ENCODE measurements around the gene BMP5.
A peak's percentile ranks its signal among the peaks of the same experiment; 100 is the strongest.

Gene BMP5

DNA sequence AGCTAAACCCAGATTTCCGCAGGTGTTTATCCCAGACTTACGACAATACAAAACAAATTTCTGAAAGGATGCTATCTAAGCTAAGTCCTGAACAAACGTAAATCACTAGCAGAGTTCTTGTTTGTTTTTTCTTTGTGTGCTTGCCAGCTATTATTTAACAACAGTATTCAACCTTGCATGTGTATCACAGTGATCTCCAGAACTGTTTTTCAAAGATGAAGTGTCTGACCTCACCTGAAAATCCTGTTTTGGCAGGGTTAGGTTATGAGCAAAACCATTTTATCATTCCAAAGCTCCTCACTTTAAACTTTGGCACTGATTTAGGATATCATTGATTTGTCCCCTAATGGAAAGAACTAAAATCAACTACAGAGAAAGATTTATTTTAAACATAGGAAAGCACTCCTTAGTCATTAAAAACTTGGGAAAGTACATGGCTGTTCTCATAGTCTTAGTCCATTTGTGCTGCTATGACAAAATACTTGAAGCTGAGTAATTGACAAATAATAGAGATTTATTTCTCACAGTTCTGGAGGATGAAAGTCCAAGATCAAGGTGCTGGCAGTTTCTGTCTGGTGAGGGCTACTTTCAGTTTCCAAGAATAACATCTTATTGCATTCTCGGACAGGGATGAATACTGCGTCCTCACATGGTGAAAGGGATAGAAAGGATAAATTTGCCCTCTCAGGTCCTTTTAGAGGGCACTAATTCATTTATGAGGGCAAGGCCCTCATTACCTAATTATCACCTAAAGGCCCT, 20.8 kb upstream of the BMP5 start:
- no peak for TF ChIP-seq JUND (IDR thresholded peaks at IDR 0.05; ENCODE audit: low read depth)
- in situ Hi-C loops (cut with HindIII; ENCODE audit: low pct_unique_long_range_greater_than_20kb, low sequenced_read_pairs), result no loop called here
- DNase-seq (ENCODE audit: low read depth in 1 of 2, low spot score in 1 of 2), result peak in 1 of 2 experiments; percentile 46

DNA sequence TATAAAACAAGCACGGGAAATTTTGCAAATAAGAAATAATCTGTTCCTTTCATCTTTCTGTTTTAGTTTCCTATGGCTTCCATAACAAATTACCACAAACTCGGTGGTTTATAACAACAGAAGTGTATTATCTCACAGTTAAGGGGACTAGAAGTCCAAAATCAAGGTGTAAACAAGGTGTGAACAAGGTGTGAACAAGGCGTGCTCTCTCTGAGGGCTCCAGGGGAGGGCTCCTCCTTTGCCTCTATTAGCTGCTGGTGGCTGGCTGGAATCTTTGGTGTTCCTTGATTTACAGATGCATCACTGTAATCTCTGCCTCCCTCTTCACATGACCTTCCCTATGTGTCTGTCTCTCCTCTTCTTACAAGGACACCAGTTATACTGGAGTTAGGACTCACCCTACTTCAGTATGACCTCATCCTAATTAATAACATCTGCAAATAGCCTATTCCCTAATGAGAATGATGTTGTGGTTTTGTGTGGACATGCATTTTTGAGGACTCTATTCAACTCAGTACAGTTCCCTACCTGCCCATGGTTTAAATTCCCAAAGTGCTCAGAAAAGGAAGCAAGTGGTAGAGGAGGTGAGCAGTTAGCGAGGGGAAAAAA, 17.5 kb upstream of the BMP5 start:
- no peak for DNase-seq (ENCODE audit: low read depth in 1 of 2, low spot score in 1 of 2)
- no peak for TF ChIP-seq JUND (IDR thresholded peaks at IDR 0.05; ENCODE audit: low read depth)
- in situ Hi-C loops (cut with HindIII; ENCODE audit: low pct_unique_long_range_greater_than_20kb, low sequenced_read_pairs), result no loop called here

DNA sequence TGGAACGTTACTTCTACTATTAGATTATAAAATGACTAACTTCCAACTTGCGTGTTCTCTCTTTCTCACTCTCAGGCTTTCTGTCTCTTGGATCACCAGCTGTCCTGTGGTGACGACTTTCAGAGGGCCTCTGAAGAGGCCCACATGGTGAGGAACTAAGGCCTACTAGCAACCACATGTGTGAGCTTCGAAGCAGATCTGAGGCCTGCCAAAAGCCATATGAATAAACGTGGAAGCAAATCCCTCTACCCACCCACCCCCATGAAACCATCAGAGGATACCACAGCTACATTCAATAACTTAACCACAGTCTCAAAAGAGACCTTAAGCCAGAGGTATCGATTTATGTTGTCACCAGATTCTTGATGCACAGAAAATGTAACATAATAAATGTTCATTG, 13.5 kb upstream of the BMP5 start:
- no peak for DNase-seq (ENCODE audit: low read depth in 1 of 2, low spot score in 1 of 2)
- in situ Hi-C loops (cut with HindIII; ENCODE audit: low pct_unique_long_range_greater_than_20kb, low sequenced_read_pairs), result no loop called here
- TF ChIP-seq JUND (IDR thresholded peaks at IDR 0.05; ENCODE audit: low read depth), result no peak

DNA sequence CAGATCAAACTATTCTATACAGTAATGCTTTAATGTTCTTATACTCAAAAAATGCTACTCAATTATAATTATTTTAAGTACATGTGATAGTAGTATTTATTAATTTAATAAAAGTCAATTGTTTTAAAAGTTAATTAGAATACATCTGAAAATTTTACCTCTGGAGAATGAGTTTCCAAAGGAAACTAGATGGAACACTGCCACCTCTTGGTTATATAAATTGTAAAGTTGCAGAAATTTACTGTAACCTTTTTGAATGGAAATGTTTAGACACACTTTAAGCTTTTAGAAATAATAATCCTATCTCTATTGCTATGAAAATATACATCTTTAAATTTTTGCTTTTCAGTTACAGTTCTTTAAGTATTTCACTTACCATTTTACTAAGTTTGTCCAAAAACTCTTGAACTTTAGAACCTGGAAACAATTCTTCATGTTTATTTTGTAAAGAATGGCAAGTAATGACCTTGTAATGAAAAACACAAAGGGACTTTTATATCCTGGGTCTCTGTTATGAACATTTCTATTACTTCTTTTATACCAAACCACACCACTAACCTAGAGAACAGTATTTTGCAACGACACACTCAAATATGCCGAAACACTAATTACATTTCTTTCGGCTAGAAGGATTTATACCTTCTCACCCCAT, 10.9 kb upstream of the BMP5 start:
- TF ChIP-seq JUND (IDR thresholded peaks at IDR 0.05; ENCODE audit: low read depth), result no peak
- DNase-seq (ENCODE audit: low read depth in 1 of 2, low spot score in 1 of 2), result peak in 1 of 2 experiments; percentile 33
- in situ Hi-C loops (cut with HindIII; ENCODE audit: low pct_unique_long_range_greater_than_20kb, low sequenced_read_pairs), result no loop called here

DNA sequence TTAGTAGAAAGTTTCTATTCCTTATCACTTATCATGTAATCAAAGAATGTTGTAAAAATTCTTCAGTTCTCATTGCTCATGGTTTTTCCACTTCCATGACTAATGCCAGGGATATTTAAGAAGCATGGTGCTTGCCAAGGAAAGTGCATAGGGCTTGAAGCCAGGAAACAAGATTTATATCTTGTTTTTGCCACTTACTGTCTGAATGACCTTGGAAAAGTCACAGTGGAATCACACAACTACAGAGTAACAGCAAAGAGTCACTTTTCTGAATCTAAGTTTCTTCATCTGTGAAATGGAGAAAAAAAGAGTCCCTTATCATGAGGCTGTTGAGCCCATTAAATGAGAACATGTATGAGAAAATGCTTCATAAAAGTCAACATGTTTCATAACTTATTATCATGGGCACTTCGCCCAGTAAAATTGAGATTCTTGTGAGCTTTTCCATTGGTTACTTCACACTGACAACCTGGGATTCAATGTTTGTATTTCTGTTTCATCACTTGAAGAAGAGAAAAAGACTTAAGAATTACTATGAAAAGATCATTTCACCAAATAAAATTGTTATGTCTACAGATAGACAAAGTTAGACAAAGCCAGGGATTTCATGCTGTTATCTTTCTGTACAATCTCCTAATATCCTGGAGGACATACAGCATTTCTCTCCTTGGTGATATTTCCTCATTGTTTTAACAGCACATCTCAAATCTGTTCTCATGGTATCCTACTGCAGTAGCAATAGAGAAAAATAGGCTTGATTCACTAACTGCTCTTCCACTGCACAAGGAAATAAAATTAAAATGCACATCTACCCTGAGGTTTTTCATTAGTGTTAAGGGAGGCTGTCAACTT, 7.6 kb upstream of the BMP5 start:
- no peak for TF ChIP-seq JUND (IDR thresholded peaks at IDR 0.05; ENCODE audit: low read depth)
- in situ Hi-C loops (cut with HindIII; ENCODE audit: low pct_unique_long_range_greater_than_20kb, low sequenced_read_pairs), result no loop called here
- peak in 1 of 2 experiments; percentile 52 for DNase-seq (ENCODE audit: low read depth in 1 of 2, low spot score in 1 of 2)

DNA sequence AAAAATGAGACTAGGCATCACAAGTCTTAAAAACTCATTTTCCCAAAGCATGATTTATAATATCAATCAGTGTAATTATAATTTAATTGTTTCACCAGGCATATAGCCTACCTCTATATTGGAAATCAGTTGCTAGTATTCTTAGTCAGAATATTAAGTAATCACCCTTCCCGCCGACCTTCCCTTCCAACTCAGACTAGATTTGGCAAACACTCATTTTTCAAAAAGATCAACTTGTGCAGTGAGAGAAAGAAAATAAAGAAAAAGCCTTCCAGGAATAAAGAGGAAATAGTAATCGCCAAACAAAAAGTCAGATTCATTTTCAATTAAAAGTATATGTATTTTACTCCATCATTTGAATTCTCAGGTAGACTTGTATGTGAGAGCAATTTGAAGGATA, 1.9 kb upstream of the BMP5 start:
- TF ChIP-seq JUND (IDR thresholded peaks at IDR 0.05; ENCODE audit: low read depth), result no peak
- in situ Hi-C loops (cut with HindIII; ENCODE audit: low pct_unique_long_range_greater_than_20kb, low sequenced_read_pairs), result no loop called here

DNA sequence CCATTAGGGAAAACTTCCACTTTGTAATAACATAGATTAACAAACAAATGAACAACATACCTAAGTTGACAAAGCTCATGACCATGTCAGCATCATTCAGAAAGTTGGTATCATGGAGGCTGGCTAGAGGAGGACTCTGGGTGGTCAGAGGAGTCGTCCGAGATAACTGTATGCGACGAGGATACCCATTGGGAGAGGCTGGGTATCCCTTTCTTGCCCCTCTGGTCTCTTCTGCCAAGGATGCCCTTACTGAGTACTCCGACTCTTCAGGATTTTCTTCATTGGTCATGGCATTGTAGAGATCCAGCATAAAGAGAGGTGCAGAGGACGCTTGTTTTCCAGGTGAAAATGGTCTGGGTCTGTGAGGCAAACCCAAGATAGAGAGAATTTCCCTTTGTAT, 1.1 kb downstream of the BMP5 start:
- in situ Hi-C loops (cut with HindIII; ENCODE audit: low pct_unique_long_range_greater_than_20kb, low sequenced_read_pairs), result no loop called here

More for the DNA sequence above, 1.9 kb upstream of the BMP5 start:
- DNase-seq (ENCODE audit: low read depth in 1 of 2, low spot score in 1 of 2), result no peak

DNA sequence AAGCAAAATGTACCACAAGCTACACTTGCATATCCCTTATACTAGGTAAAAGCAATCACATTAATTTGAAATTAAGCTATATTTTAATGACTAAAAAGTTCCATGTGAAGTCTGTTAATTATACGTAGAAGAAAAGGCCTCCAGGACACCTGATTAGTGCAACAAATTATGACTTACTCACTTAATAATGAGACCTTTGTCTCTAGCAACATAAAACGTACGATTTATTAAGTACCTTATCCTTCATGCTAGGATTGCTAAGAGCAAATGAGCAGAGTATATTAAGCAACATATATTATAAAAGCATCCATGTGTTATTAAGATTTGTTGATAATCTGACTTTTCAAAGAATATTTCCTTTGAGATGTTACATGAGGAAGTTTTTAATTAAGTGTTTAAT, 2.5 kb downstream of the BMP5 start:
- in situ Hi-C loops (cut with HindIII; ENCODE audit: low pct_unique_long_range_greater_than_20kb, low sequenced_read_pairs), result no loop called here
- no peak for TF ChIP-seq JUND (IDR thresholded peaks at IDR 0.05; ENCODE audit: low read depth)
- DNase-seq (ENCODE audit: low read depth in 1 of 2, low spot score in 1 of 2), result no peak

More for the DNA sequence above, 1.1 kb downstream of the BMP5 start:
- DNase-seq (ENCODE audit: low read depth in 1 of 2, low spot score in 1 of 2), result no peak
- no peak for TF ChIP-seq JUND (IDR thresholded peaks at IDR 0.05; ENCODE audit: low read depth)

DNA sequence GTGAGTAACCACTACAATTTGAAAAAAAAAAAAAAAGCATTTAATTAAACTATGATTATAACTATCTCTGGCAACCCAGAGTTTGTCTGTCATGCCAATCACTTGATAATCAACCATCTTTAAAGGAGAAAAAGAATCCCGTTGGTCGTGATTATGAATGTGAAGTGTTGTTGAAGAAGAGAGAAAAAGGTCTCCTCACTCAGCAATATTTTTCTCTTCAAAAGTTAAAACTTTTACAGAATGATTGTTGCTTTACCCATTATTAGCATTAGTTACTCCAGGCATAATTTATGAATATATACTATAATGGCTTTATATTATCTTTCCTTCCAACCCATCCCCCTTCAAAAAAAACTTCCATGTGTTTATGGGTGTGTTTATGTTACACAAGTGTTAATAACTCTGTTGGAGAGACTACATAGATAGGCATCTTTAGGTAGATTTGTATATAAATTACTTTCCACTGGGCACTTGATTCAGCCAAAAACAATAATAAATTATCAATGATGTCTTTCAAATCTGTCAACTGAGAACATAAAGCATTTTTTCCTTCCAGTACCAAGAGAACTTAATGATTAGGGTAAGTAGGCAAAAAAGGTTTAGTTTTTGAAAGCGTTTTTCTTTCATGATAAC, 5.1 kb downstream of the BMP5 start:
- no peak for DNase-seq (ENCODE audit: low read depth in 1 of 2, low spot score in 1 of 2)
- no peak for TF ChIP-seq JUND (IDR thresholded peaks at IDR 0.05; ENCODE audit: low read depth)
- in situ Hi-C loops (cut with HindIII; ENCODE audit: low pct_unique_long_range_greater_than_20kb, low sequenced_read_pairs), result no loop called here

DNA sequence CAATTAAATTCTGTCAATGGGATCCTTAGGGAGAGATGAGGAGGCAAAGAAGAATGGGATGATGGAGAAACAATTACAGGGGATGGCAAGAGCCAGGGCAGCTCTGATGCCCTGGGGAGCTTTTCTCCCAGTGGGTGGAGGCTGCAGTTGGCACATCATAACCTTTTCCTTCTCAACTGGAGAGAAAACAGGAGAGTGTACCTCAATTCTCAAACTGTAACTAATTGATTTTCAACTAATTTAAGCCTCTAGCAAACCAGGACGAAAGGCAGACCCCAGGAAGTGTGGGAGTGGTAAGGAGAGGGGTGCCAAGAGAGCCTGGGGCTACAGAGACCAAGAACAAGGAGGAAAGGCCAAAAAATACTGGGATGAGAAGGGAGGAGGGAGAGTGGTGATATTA, 5.7 kb downstream of the BMP5 start:
- in situ Hi-C loops (cut with HindIII; ENCODE audit: low pct_unique_long_range_greater_than_20kb, low sequenced_read_pairs), result no loop called here
- DNase-seq (ENCODE audit: low read depth in 1 of 2, low spot score in 1 of 2), result no peak
- TF ChIP-seq JUND (IDR thresholded peaks at IDR 0.05; ENCODE audit: low read depth), result no peak

DNA sequence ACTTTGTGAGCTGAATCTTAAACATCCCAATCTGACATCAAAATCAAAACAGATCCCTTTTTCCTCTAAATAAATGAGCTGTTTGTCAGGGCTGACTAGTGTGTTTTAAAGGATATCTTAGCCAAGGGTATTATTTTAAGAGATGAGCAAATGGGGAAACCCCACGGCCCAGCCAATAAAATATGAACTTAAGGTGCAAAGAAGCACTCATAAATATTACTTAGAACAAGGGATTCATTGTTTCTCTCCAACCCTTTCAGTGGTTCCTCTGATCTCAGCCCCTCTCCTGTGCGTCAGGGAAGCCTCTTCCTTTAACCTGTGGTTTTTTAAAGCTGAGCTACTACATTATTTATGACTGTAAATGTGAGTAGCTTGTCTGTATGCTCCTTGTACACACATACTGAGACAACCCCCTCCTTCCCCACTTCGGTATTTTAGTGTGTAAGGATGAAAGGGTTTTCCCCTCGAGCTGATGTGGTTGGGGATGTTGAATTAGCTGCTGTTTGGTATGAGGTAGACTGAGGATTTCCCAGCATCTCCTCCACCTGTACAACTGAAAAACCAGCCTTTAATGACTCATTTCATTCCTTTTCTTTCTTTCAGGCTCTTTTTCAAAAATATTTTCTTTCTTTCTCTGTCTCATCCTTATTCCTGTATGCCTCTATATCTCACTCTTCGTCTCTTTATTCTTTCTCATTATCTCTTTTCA, 6.5 kb downstream of the BMP5 start:
- DNase-seq (ENCODE audit: low read depth in 1 of 2, low spot score in 1 of 2), result no peak
- no peak for TF ChIP-seq JUND (IDR thresholded peaks at IDR 0.05; ENCODE audit: low read depth)
- in situ Hi-C loops (cut with HindIII; ENCODE audit: low pct_unique_long_range_greater_than_20kb, low sequenced_read_pairs), result no loop called here

Measured in T47D (cell line).